ENCODE results near the gene FAM81B. TPM values are rescaled to one million over a fixed set of nuclear protein-coding genes. Genes with fewer than 3 reads are reported as not detected.
A peak's percentile ranks its signal among the peaks of the same experiment; 100 is the strongest.

Gene FAM81B
- total RNA-seq, 1 experiment from 2014 or later = not detected

DNA sequence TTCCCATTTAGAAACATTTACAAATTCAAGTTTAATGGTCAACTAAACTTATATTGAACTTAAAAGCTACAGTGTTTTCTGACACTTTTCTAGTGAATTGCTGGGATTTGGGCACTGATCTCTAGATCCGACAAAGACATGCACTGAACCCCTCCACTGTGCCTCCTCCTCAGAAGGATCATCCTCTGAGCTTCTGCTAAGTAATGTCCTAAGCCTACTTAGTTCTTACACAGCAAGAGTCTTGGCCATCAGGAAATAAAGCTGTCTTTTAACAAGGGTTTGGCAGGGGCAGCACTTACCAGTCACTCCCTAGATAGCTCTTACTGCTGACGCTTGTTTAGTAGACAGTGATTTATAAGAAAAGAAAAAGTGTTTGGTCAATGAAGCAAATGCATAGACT is 50.5 kb downstream of the FAM81B start:
- Mint-ChIP-seq H3K9me3 (ENCODE audit: unreplicated experiment) (no peaks in the 10 kb centered on the region), H3K4me3 (ENCODE audit: unreplicated experiment) (no peak overlapping the region), H3K4me1 (ENCODE audit: insufficient read depth, unreplicated experiment) (peaks cover 10% of the 10 kb centered on the region), H3K36me3 (ENCODE audit: insufficient read depth, unreplicated experiment) (no peaks in the 10 kb centered on the region), H3K27me3 (ENCODE audit: insufficient read depth, unreplicated experiment) (no peaks in the 10 kb centered on the region), H3K27ac (ENCODE audit: low read depth, unreplicated experiment) (no peak overlapping the region)
- POLR2A ChIA-PET = interaction anchor here (0.6 to 1.1 kb wide), 2 partner anchors 11 to 1126 kb away, joined by 4 read pairs; no protein-coding TSS in a partner anchor
- BruUV-seq (replicated peaks) = no TSS peak
- CTCF ChIA-PET = interaction anchor here (0.5 to 0.7 kb wide), 2 partner anchors 17 to 165 kb away, joined by 4 read pairs; no protein-coding TSS in a partner anchor
- no peak for DNase-seq (ENCODE audit: unreplicated experiment)
- intact Hi-C loops (cut with micrococcal nuclease) = no loop called here
- no peak for TF ChIP-seq CTCF (IDR thresholded peaks at IDR 0.05; ENCODE audit: unreplicated experiment)

GRCh38 chr5:95445442-95445841 is 54.3 kb downstream of the FAM81B start:
- Mint-ChIP-seq H3K27ac (ENCODE audit: low read depth, unreplicated experiment) (no peak overlapping the region), H3K9me3 (ENCODE audit: unreplicated experiment) (no peaks in the 10 kb centered on the region), H3K4me3 (ENCODE audit: unreplicated experiment) (no peak overlapping the region), H3K27me3 (ENCODE audit: insufficient read depth, unreplicated experiment) (no peaks in the 10 kb centered on the region), H3K4me1 (ENCODE audit: insufficient read depth, unreplicated experiment) (peaks cover 10% of the 10 kb centered on the region), H3K36me3 (ENCODE audit: insufficient read depth, unreplicated experiment) (no peaks in the 10 kb centered on the region)
- ChIA-PET CTCF (interaction anchor here (0.7 kb wide), 1 partner anchor 15 kb away, joined by 3 read pairs; no protein-coding TSS in a partner anchor), POLR2A (no interaction called here)
- intact Hi-C loops (cut with micrococcal nuclease) = no loop called here
- no peak for TF ChIP-seq CTCF (IDR thresholded peaks at IDR 0.05; ENCODE audit: unreplicated experiment)
- no peak for DNase-seq (ENCODE audit: unreplicated experiment)
- BruUV-seq (replicated peaks) = no TSS peak

GRCh38 chr5:95445995-95446394 is 54.8 kb downstream of the FAM81B start:
- Mint-ChIP-seq H3K27ac (ENCODE audit: low read depth, unreplicated experiment) (no peak overlapping the region), H3K27me3 (ENCODE audit: insufficient read depth, unreplicated experiment) (no peaks in the 10 kb centered on the region), H3K4me3 (ENCODE audit: unreplicated experiment) (no peak overlapping the region), H3K9me3 (ENCODE audit: unreplicated experiment) (no peaks in the 10 kb centered on the region), H3K4me1 (ENCODE audit: insufficient read depth, unreplicated experiment) (peaks cover 10% of the 10 kb centered on the region), H3K36me3 (ENCODE audit: insufficient read depth, unreplicated experiment) (no peaks in the 10 kb centered on the region)
- BruUV-seq (replicated peaks) = no TSS peak
- ChIA-PET POLR2A (no interaction called here), CTCF (interaction anchor here (0.7 kb wide), 1 partner anchor 14 kb away, joined by 3 read pairs; no protein-coding TSS in a partner anchor)
- DNase-seq (ENCODE audit: unreplicated experiment) = peak; percentile 52
- intact Hi-C loops (cut with micrococcal nuclease) = no loop called here
- TF ChIP-seq CTCF (IDR thresholded peaks at IDR 0.05; ENCODE audit: unreplicated experiment) = no peak

GRCh38 chr5:95446560-95447221 is 55.5 kb downstream of the FAM81B start:
- no peak for TF ChIP-seq CTCF (IDR thresholded peaks at IDR 0.05; ENCODE audit: unreplicated experiment)
- Mint-ChIP-seq H3K4me1 (ENCODE audit: insufficient read depth, unreplicated experiment) (peaks cover 10% of the 10 kb centered on the region), H3K36me3 (ENCODE audit: insufficient read depth, unreplicated experiment) (no peaks in the 10 kb centered on the region), H3K27me3 (ENCODE audit: insufficient read depth, unreplicated experiment) (no peaks in the 10 kb centered on the region), H3K9me3 (ENCODE audit: unreplicated experiment) (no peaks in the 10 kb centered on the region), H3K27ac (ENCODE audit: low read depth, unreplicated experiment) (no peak overlapping the region), H3K4me3 (ENCODE audit: unreplicated experiment) (no peak overlapping the region)
- DNase-seq (ENCODE audit: unreplicated experiment) = peak; percentile 8
- no TSS peak for BruUV-seq (replicated peaks)
- ChIA-PET POLR2A (interaction anchor here (1.0 kb wide), 1 partner anchor 162 kb away, joined by 3 read pairs; the partner anchor contains the start of gene MCTP1), CTCF (no interaction called here)
- intact Hi-C loops (cut with micrococcal nuclease) = no loop called here
